NCI-H1092 treated with DMSO at 0.1 percent for 48 hours (cell line): Measurements from ENCODE around the gene SLC7A9.

Experiments used
- DNase-seq: peaks from one replicate; lab custom pipeline; 2025; lab: John Stamatoyannopoulos, UW

Gene SLC7A9

DNA sequence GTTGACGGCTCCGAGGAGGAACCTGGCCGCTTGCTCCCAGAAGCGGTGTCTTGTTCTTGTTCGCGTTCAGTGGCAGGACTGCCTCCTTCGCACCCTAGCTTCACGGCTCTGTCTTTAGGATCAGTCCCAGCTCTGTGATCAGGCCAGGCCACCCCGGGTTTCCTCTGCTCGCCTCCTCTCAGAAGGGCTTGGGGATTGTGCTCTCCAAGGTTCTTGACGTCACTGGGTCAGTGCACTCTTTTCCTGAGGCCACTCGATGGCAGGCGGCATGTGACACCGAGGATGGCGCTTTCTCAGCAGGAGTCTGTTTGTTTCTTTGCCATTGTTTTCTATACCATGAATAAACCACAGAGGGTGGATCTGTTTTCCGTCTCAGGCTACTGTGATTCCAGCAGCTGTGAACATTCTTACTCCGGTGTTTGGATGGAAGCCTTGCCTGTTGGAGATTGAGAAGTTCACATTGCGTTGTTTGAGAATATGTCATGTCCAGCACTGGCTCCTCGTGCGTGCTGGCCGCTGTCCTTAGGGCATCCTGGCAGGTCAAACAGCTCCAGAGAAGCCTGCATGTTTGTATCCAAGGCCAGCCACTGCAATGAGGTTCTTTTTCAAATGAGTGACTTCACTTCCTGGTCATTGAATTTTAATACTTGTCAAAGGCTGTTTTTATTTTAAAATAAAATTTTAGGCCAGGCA is 44.5 kb downstream of the SLC7A9 start:
- no peak for DNase-seq

DNA sequence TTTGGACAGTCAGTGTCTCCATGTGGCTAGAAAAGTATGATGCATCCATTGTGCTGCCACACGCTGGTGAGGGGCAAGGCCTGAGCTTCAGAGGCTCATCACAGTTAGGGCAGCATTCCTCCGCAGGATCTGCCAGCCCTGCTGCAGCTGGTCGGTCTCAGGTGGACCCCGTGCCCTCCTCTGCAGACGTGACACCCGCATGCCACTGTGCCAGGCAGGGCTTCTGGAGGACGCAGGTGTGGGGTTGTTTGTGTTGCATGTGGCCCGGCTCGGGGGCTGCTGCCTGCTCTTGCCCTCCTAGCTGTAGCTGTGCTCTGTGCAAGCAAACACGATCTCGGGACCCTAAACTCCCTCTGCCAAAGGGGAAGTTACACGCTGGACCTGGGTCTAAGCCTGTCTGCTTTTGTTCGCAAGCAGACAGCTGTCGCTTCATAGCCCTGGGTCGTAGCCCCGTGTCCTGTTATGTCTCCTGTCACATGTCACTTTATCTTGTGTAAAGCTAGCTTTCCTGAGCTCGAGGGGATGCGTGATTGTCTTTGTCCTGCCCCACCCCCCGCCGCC is 45.3 kb downstream of the SLC7A9 start:
- no peak for DNase-seq

DNA sequence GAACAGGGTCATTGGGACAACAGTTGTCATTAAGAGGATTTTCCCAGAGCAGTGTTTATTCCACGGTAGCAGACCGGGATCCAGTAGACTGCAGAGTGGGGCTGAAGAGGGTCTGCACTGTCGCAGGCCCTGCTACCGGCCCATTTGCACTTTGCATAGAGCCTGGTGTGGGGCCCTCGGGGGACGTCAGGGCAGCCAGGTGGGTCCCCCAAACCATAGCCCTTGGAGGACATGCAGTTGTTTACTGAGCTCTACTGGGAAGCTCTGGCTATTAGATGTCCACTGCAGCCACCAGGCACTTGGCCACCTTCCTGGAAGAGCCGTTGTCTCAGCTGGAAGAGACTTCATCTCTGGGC is 45.8 kb downstream of the SLC7A9 start:
- DNase-seq: no peak

DNA sequence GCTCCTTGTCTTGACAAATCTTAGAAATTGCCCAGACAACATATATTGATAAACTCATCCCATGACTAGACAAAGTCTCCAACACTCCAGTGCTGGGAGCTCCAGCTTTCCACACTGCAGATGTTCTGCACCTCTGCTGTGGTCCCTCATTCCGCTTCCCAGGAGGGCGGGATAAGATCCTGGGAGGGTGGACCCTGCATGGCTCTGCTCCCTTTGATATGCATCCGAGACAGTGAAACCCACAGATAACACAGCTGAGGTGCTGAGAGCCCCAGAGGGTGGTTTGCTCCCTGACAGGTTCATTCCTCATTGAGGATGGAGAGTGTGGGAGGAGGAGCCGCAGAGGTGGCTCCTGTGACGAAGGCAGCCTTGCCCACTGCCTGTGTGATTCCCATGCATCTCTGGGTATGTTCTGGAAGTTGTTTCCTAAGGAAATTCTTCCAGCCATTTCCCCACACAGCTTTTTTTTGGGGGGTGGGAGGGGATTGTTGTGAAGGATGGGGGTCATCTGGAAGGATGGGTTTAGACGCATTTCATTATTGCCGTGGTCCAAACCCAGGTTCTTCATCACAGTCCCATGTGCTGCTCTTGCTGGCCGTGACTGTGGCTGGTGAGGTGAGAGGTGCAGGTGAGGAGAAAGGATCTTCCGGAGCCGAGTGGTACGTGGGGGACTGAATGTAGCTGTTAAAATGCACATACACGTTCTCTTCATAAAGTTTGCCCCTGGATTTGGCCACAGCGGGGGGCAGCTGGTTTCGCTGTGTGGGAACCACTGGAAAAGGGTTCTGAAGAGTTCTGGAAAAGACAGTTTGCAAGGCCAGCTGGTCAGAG is 46.4 kb downstream of the SLC7A9 start:
- no peak for DNase-seq

DNA sequence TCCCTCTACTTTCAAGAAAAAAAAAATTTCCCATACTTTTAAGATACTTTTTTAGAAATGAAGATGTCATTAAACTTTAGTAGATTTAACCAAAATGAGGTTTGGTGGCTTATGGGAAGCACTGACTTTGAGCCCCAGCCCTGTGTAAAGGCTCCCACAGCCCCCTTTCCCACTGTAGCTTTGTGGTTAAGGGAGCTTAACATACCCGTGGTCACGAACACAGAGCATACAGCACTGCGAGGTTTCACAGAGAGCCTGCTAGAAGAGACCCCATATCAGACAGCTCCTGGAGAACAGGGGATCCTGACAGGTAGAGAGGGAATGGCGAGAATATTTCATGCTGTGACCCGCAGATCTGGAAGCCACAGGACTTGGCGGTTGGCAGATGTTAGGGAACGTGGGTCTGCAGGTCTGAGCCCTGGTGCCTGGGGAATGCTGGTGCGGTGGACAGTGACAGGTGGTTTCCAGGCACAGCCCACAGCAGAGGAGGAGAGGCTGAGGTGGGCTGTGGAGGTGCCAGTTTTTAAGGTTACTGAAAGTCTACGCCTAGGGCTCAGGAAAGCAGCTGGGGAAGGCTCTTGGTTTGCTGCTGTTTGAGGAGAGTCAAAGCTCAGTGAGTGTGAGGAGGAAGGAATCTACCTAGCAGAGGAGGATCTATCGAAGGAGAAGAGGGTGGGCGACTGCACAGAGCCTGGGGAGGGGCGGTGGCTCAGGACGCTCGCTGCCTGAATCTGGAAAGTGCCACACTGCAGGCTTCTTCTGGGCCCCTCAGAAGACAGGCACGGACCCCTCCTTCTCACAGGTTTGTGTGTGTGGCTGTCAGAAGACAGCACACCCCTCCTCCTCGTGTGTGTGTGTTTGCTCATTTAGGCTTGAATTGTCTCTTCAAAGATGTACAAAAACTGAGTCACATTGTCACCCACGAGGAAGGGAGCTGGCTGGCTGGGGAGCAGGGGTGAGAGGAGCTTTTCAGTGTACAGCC is 49.9 kb downstream of the SLC7A9 start:
- DNase-seq: no peak

DNA sequence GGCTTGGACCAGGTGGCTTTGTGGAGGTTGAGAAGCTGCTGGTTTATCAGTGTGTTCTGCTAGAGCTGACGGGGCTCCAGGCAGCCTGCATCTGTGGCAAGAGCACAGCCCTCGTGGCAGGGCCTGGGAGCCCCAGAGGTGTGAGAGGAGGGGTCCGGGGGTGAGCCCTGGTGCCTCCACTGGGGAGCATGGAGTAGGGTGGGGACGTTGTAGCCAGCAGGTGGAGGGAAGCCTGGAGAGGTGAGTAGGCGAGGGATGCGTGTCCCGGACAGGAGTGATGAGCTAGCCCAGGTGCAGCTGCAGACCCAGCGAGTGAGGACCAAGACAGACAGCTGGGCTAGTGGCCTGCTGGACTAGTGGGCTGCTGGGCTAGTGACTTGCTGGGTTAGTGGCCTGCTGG is 51.0 kb downstream of the SLC7A9 start:
- DNase-seq: no peak

DNA sequence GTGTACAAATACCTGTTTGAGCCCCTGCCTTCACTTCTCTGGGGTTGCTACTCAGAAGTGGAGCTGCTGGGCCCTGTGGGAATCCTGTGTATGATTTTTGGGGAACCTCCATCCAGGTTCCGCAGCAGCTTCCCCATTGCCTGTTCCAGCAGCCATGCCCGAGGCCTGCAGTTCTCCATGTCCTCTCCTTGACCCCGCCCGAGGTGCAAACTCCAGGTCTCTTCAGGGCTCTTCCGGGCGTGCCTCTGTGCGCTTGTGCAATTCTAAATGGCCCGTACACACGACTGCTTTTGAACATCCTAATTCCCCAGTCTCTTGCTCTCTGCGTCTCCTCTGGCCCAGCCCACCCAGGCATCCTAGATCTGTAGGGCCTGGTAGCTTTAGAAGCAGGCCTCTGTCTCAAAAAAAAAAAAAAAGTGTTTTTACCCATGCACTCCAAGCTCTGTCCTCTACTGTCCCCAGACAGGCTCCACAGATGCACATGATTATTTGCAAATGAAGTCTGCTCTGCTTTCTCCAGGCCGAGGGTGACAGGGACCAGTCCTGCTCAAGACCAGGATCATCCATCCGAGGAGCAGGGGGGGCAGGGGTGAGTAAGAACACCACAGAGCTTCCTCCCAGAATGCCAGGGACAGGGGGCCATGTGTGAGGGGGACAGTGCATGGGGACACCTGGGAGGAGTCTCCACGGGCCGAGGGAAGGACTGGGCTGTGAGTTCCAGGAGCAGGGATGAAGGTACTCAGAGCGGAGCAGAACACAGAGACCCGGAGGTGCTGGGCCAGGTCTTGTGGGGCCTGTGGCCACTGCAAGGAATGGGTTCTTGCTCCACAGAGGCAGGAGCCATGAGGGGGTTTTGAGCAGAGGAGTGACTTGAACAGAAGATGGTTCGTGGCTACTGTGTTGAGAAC is 51.7 kb downstream of the SLC7A9 start:
- no peak for DNase-seq

DNA sequence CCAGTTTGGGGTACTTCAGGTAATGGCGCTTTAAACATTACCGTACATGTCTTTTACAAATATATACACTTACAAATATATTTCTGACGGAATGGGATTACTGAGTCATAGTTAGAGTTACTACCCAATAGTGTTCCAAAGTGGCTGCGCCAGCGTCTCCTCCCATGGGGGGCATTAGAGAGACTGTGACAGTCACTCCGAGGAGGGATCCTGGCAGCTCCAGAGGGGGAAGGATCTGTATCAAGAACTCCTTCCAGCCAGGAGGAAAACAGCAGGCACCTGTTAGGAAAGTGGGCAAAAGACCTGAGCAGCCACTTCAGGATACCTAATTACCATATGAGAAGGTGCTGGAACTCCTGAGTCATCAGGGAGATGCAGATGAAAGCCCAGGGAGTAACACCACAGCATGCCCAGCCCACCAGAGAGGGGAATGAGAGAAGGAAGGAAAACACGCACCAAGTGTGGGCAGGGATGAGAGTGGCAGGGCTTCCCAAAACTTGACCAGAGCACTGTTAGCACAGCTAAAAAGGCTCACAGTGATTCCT is 52.9 kb downstream of the SLC7A9 start:
- DNase-seq: no peak

DNA sequence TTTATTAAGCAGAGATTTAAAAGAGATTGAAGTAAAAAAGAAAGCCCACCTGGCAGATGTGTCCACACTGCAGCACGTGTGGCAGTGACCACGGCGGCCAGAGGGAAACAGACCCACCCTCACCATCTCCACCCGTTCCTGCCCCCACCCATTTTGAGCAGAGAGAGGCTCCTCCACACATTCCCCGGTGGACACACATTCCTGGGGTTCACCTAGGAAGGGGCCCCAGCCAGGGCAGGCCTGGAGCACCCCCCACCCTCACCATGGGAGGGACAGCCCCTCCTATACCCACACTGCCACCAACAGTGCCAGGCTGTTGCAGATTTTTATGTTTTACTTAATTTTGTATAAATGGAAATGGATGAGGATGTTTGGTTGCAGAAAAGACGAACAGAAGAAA is 54.9 kb downstream of the SLC7A9 start:
- no peak for DNase-seq

DNA sequence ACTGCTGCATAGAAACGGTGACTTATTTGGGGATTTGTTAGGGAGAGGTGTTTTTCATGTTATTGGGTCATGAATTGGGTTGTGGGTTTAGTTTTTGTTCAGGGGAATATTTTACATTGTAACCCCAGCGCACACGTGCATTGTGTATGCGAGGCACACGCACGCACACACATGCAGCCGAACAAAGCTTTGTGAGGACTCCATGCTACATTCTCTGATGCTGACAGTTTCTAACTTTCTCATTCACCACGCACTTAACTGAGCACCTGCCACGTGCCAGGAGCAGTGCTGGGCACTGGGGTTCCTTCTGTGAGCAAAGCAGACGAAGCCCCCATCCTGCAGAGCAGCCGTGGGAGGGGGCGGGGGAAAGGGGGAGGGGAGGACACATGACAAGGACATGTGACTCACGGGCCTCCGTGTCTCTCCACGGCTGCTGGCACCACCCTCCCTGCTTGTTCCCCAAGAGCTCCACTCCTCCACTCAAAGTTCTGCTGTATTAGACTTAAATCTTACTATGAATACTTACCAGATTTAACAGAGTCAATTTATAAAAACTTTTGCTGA is 55.6 kb downstream of the SLC7A9 start:
- DNase-seq: no peak

DNA sequence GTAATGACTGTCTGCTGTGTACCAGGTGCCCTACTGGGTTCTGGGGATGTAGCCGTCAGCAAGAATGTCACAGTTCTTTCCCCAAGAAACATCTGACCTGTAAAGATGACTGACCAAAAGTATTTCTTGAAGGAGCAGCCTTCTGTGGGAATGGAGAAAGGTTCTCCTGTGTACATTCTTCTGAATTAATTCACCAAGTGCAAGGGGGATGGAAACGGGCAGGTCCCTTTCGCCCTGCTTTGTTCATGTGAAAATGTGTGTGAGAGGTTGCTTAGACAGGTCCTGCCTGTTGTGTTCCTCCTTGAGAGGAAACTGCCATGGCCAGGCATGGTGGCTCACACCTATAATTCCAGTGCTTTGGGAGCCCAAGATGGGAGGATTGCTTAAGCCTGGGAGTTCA is 57.0 kb downstream of the SLC7A9 start:
- DNase-seq: no peak

DNA sequence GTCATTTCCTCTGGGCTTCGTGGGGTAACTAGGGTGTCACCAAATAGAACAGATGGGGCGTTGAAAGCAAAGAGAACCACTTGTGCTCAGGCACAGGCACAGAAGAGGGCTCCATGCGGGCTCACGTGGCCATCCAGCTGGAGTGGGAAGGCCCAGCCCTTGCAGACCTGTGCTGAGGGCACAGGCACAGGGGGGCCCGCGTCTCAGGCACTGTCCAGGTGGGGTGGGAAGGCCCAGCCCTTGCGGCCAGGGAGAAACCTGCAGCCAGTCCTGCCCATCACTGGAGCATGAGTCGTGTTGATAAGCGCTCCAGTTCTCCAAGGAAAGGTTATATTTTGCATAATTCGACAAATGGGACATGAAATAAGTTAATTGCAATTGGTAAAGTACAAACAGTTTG is 57.5 kb downstream of the SLC7A9 start:
- DNase-seq: no peak

DNA sequence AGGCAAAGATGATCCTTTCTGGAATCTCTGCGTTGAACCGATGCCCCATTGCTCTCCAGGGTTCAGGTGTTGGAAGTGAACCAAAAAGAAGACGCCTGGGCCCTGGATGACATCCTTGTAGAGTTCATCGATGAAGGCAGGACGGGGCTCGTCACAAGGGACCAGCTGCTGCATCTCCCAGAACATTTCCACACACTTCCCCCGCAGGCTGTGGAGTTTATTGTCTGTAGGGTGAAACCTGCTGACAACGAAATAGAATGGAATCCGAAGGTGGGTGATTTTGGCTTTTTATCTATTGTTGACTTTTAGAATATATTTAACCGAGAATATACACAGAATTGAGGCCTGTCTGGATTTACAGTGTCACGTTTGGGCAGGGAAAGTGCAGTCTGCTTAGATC is 58.4 kb downstream of the SLC7A9 start:
- DNase-seq: no peak

DNA sequence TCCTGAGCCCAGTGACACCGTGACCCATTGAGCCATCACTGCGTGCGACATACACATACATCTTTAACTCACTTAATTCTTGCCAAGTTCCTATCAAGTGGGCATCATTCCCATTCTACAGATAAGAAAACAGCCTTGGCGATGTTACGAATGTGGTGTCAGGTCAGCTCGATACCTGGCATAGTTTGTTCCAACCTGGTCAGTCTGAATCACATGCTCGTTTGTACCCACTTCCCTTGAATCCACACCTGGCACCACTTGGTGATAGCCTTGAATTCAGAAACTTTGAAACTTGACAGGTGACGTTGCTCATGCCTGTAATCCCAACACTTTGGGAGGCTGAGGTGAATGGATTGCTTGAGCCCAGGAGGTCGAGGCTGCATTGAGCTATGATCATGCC is 59.1 kb downstream of the SLC7A9 start:
- no peak for DNase-seq

DNA sequence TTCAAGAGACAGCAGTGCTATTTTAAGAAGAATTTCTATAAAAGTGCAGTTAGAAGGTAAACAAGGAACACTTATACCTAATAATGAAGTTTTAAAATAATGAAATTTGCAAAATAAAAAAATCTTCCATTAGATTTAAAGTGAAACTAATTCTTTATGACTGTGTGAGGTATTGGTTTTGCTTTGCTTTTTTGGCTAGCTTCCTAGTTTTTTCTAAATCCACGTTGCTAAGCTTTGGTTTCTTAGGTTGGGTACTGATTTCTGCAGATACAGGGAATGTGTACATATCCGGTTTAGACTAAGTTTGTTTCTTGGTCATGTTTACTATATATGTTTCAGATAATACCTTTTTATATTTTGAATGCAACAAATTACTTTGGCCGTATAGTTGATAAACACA is 59.8 kb downstream of the SLC7A9 start:
- DNase-seq: no peak

DNA sequence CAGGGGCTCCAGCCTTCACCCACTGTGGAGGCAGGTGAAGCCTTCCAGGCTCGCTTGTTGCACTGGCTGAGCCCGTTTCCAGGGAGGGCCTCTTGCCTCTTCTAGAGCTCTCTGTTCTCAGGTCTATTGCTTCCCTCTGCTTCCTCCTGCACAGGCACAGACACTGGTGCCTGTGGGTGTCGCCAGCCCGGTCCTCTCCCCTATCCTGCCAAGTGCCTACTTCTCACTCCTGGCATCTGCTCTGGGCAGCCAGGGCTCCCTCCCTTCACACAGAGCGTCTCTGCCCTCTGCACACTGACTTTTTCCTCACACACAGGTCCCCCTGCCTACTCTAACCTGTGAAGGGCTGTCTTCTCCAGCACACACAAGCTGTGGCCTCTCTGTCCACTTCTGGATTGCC is 60.3 kb downstream of the SLC7A9 start:
- no peak for DNase-seq

DNA sequence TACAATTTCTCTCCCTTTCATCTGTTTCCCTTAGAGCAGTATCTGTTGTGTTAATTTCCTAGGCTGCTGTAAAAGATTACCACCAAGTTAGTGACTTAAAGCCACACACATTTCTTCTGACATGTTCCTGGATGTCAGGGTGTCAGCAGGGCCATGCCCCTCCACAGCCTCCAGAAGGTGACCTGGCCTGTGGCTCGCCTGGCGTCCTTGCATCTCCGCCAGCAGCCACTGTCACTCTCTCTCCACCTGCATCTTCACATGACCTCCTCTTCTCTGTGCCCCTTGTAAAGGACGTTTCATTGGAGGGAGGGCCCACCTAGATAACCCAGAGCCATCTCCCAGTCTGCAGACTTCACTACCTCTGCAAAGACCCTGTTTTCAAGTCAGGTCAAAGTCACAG is 61.3 kb downstream of the SLC7A9 start:
- DNase-seq: no peak

DNA sequence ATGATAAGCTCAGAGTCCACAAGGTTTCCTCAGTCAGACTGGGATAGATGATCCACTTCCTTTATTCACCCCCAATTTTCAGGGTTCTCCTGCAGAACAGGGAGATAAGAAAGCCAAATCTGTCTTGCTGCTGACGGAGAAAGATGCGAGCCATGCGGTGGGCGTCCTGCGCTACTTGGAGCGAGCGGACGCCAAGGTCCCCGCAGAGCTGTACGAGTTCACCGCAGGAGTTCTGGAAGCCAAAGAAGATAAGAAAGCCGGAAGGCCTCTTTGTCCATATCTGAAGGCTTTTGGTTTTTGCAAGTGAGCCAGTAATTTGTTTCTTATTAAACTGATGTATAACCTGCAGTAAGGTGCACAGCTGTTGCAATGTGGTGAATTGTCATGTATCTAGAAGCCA is 66.7 kb downstream of the SLC7A9 start:
- no peak for DNase-seq

DNA sequence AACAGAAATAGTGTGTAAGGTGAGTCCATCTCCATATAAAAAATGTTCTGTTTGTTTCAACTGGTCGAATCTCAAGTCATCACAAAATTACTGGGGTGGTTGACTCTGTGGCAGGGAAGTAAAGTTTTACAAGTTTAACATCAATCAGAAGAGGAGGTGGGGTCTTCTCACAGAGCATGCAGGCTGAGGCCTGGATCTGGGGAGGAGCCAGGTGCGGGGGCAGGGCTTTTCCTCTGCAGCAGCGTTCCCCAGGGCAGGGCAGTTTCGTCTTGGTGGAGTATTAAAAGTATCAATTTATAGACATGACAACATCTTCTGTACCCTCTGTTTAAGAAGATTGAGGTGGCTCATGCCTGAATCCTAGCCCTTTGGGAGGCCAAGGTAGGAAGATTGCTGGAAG is 68.8 kb downstream of the SLC7A9 start:
- DNase-seq: no peak

DNA sequence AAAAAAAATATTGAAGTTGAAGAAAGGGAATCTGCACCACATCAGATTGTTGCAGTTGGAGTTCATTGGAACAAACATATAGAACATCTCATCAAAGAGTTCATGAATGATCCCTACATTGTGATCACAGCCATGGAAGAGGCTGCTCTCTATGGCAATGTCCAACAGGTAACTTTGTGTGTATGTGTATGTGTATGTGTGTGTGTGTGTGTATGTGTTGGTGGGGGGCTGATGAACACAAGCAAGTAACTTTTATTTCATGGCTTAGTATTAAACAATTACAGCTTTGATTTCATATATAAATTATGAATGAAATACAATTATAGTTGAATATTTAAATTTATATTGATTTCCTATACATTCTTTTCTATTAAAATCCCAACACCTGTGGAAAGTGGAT is 69.4 kb downstream of the SLC7A9 start:
- no peak for DNase-seq

DNA sequence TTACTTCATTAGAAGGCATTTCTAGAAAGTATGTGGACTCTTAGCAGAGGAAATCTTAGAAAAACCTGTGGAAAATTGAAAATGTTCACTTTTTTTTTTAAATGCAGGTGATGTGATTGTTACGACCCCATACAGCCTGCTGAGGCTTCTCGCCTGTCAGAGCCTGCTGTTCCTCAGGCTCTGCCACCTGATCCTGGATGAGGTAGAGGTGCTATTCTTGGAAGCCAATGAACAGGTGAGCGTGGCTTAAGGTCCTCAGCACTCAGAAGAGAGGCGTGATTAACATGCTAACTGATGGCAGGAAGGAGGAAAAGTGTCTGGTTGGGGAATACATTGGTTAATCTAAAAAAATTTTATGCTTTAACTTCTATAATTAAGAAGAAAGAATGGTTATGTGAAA is 71.4 kb downstream of the SLC7A9 start:
- no peak for DNase-seq
